Tibial nerve (tissue), 4 donors: ENCODE measurements around the gene MYOM1.

Experiments
- EP300 ChIP-seq, 2 donors: sonication (generic); formaldehyde crosslinking; IDR thresholded peaks; one replicate each; pipeline ENCODE4 v1.6.1; 2017; ENCODE audit warnings: antibody characterized with exemption in 2 of 2, mild to moderate bottlenecking in 1 of 2
- TF ChIP-seq, protein P1 (sequence below), 5 experiments: fragments of 200-600 bp in 3 of 5; fragments of 450-650 bp in 2 of 5; sonication (generic) in 3 of 5; IDR thresholded peaks; one replicate each; pipeline ENCODE4 v1.5.1; 2016 to 2019; ENCODE audit warnings: antibody characterized with exemption in 5 of 5, mild to moderate bottlenecking in 3 of 5, moderate library complexity in 2 of 5

DNA sequence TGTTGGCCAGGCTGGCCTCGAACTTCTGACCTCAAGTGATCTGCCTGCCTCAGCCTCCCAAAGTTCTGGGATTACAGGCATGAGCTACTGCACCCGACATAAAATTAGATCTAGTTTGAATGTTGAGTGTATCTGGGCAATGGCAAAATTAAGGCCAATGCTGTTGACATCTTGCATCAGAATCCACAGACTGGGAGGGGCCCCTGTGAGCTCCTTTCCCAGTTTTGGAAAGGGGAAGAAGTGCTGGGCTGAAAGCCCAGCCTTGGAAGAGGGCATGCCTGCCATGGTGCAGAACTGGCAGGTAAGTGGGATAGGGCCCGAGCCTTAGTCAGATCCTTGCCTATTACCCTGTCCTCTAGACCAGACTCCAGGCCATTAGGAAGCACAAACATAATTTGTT lies 4.5 kb upstream of the MYOM1 start:
- TF ChIP-seq, protein P1, sequence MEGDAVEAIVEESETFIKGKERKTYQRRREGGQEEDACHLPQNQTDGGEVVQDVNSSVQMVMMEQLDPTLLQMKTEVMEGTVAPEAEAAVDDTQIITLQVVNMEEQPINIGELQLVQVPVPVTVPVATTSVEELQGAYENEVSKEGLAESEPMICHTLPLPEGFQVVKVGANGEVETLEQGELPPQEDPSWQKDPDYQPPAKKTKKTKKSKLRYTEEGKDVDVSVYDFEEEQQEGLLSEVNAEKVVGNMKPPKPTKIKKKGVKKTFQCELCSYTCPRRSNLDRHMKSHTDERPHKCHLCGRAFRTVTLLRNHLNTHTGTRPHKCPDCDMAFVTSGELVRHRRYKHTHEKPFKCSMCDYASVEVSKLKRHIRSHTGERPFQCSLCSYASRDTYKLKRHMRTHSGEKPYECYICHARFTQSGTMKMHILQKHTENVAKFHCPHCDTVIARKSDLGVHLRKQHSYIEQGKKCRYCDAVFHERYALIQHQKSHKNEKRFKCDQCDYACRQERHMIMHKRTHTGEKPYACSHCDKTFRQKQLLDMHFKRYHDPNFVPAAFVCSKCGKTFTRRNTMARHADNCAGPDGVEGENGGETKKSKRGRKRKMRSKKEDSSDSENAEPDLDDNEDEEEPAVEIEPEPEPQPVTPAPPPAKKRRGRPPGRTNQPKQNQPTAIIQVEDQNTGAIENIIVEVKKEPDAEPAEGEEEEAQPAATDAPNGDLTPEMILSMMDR (IDR thresholded peaks at IDR 0.05): no peak
- no peak for TF ChIP-seq EP300 (IDR thresholded peaks at IDR 0.05)
